GM23248 (cell line): ENCODE measurements around the gene RBM24.

Source experiments
- EZH2 ChIP-seq: fragments of 200-600 bp; sonication (generic); IDR thresholded peaks from 2 replicates; pipeline ENCODE4 v1.6.1; 2018; ENCODE audit warnings: antibody characterized with exemption, mild to moderate bottlenecking; ENCODE audit not compliant: insufficient read depth, poor library complexity, severe bottlenecking
- EZH2phosphoT487 ChIP-seq: fragments of 200-600 bp; sonication (generic); IDR thresholded peaks from 2 replicates; pipeline ENCODE4 v1.6.1; 2018; ENCODE audit warnings: antibody characterized with exemption, moderate library complexity, mild to moderate bottlenecking, low read depth; ENCODE audit not compliant: insufficient read depth

- TF ChIP-seq EZH2phosphoT487: no peak
- TF ChIP-seq EZH2: no peak
These were observed 62.1 kb downstream of the RBM24 start for GRCh38 chr6:17343215-17343614.
